ENCODE results near the gene GPR108. TPM values are rescaled to one million over a fixed set of nuclear protein-coding genes. Genes with fewer than 3 reads are reported as not detected.

GPR108 gene
- total RNA-seq, 1 experiment from 2014 or later = 53.6 TPM

DNA sequence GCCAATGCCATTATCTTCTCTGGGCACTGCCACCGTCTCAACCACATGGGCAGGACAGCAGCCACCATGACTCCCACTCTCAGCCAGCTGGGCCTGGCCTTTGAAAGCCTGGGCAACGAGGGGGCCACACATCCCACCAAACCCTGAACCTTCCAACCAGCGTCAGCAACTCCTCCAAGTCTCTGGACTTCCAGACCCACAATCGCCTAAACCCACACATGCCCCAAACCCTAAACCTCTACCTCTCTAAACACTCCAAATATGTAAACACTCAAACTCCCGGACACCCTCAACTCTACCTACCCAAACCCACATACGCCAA is 17.9 kb downstream of the GPR108 start:
- H3K4me3 ChIP-seq (ENCODE audit: low read depth, low read length) = no peak overlapping the region
- Mint-ChIP-seq H3K27ac (ENCODE audit: unreplicated experiment) (no peak overlapping the region), H3K27me3 (ENCODE audit: insufficient read depth, unreplicated experiment) (no peaks in the 10 kb centered on the region), H3K36me3 (ENCODE audit: insufficient read depth, unreplicated experiment) (peaks cover 6% of the 10 kb centered on the region), H3K4me1 (ENCODE audit: low read depth, unreplicated experiment) (peaks cover 18% of the 10 kb centered on the region), H3K4me3 (ENCODE audit: unreplicated experiment) (no peak overlapping the region), H3K9me3 (ENCODE audit: unreplicated experiment) (peaks cover 15% of the 10 kb centered on the region)
- CTCF ChIA-PET = no interaction called here
- TF ChIP-seq CTCF (IDR thresholded peaks at IDR 0.05; ENCODE audit: insufficient read depth in 1 of 2, low read depth in 1 of 2, low read length in 1 of 2, severe bottlenecking in 1 of 2, unreplicated experiment in 1 of 2) = no peak
- no peak for DNase-seq
- POLR2A ChIA-PET = no interaction called here
- BruUV-seq (replicated peaks) = no TSS peak
- no peaks in the 10 kb centered on the region for H3K9me3 ChIP-seq
- H3K4me1 ChIP-seq = peaks cover 11% of the 10 kb centered on the region
- H3K36me3 ChIP-seq (ENCODE audit: control insufficient read depth, insufficient read depth, low read length) = no peaks in the 10 kb centered on the region
- intact Hi-C loops (cut with micrococcal nuclease; ENCODE audit: unreplicated experiment) = no loop called here
- H3K27me3 ChIP-seq (replicated peaks; ENCODE audit: control insufficient read depth, insufficient read depth, low read length) = no peaks in the 10 kb centered on the region

DNA sequence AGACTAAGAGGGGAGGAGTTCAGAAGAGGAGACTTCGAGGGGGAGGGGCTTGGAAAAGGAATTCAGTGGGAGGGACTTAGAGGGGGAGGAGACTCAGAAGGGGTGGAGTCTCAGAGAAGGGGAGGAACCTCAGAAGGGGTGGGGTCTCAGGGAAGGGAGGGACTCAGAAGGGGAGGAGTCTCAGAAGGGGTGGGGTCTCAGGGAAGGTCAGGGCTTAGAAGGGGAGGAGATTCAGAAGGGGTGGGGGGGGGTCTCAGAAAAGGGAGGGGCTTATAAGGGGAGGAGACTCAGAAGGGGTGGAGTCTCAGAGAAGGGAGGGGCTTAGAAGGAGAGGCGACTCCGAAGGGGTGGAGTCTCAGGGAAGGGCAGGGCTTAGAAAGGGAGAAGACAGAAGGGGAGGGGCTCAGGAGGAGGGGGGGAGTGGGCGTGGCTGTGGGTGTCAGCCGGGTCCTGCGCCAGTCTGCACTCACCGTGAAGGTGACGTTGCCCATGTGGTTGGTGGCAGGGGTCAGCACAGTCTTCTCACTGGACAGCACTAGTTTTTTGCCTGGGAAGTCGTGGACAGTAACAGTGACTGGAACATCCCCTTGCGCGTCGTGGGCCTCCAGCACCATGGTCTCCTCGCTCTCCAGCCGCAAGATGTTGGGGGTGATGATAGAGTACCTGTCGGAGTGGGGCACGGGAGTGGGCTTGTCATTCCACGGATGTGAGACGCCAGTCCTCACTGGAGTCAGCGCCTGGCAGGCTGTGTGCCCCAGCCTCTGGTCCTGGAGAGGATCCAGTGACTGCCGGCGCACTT is 18.4 kb downstream of the GPR108 start:
- peaks cover 11% of the 10 kb centered on the region for H3K4me1 ChIP-seq
- H3K27ac Mint-ChIP-seq (ENCODE audit: unreplicated experiment) = no peak overlapping the region
- ChIA-PET CTCF (no interaction called here), POLR2A (no interaction called here)
- no peaks in the 10 kb centered on the region for H3K27me3 Mint-ChIP-seq (ENCODE audit: insufficient read depth, unreplicated experiment)
- H3K4me3 ChIP-seq (ENCODE audit: low read depth, low read length) = no peak overlapping the region
- H3K36me3 ChIP-seq (ENCODE audit: control insufficient read depth, insufficient read depth, low read length) = no peaks in the 10 kb centered on the region
- no peak for TF ChIP-seq CTCF (IDR thresholded peaks at IDR 0.05; ENCODE audit: insufficient read depth in 1 of 2, low read depth in 1 of 2, low read length in 1 of 2, severe bottlenecking in 1 of 2, unreplicated experiment in 1 of 2)
- peaks cover 17% of the 10 kb centered on the region for H3K4me1 Mint-ChIP-seq (ENCODE audit: low read depth, unreplicated experiment)
- no TSS peak for BruUV-seq (replicated peaks)
- peaks cover 6% of the 10 kb centered on the region for H3K36me3 Mint-ChIP-seq (ENCODE audit: insufficient read depth, unreplicated experiment)
- H3K9me3 ChIP-seq = no peaks in the 10 kb centered on the region
- no peak overlapping the region for H3K4me3 Mint-ChIP-seq (ENCODE audit: unreplicated experiment)
- H3K9me3 Mint-ChIP-seq (ENCODE audit: unreplicated experiment) = peaks cover 15% of the 10 kb centered on the region
- no peaks in the 10 kb centered on the region for H3K27me3 ChIP-seq (replicated peaks; ENCODE audit: control insufficient read depth, insufficient read depth, low read length)
- intact Hi-C loops (cut with micrococcal nuclease; ENCODE audit: unreplicated experiment) = no loop called here
- peak in 1 of 2 experiments; percentile 37 for DNase-seq

GRCh38 chr19:6718111-6718740 is 19.2 kb downstream of the GPR108 start:
- peaks cover 6% of the 10 kb centered on the region for H3K36me3 Mint-ChIP-seq (ENCODE audit: insufficient read depth, unreplicated experiment)
- H3K27ac Mint-ChIP-seq (ENCODE audit: unreplicated experiment) = no peak overlapping the region
- no peak for TF ChIP-seq CTCF (IDR thresholded peaks at IDR 0.05; ENCODE audit: insufficient read depth in 1 of 2, low read depth in 1 of 2, low read length in 1 of 2, severe bottlenecking in 1 of 2, unreplicated experiment in 1 of 2)
- Histone ChIP-seq H3K27me3 (replicated peaks; ENCODE audit: control insufficient read depth, insufficient read depth, low read length) (no peaks in the 10 kb centered on the region), H3K4me1 (peaks cover 8% of the 10 kb centered on the region), H3K36me3 (ENCODE audit: control insufficient read depth, insufficient read depth, low read length) (no peaks in the 10 kb centered on the region), H3K4me3 (ENCODE audit: low read depth, low read length) (no peak overlapping the region), H3K9me3 (no peaks in the 10 kb centered on the region)
- H3K4me3 Mint-ChIP-seq (ENCODE audit: unreplicated experiment) = no peak overlapping the region
- BruUV-seq (replicated peaks) = no TSS peak
- H3K4me1 Mint-ChIP-seq (ENCODE audit: low read depth, unreplicated experiment) = peaks cover 10% of the 10 kb centered on the region
- intact Hi-C loops (cut with micrococcal nuclease; ENCODE audit: unreplicated experiment) = no loop called here
- H3K27me3 Mint-ChIP-seq (ENCODE audit: insufficient read depth, unreplicated experiment) = no peaks in the 10 kb centered on the region
- H3K9me3 Mint-ChIP-seq (ENCODE audit: unreplicated experiment) = peaks cover 15% of the 10 kb centered on the region
- CTCF ChIA-PET = no interaction called here
- DNase-seq = no peak
- POLR2A ChIA-PET = no interaction called here

All from Caco-2 (cell line).